ENCODE data around the gene MMP15. TPM values are rescaled to one million over a fixed set of nuclear protein-coding genes. Genes with fewer than 3 reads are reported as not detected.

MMP15 gene
- total RNA-seq, 1 donor from 2014 or later, result 5.2 TPM

DNA sequence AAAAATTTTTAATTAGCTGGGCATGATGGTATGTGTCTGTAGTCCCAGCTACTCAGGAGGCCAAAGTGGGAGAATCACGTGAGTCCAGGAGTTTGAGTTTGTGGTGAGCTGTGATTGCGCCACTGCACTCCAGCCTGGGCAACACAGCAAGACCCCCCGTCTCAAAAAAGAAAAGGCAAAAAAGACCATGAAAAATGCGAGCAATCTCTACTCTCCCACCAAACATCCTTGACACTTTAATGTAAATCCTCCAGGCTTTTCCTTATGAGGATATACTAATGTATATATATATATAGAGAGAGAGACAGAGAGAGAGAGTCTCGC lies 28.1 kb downstream of the MMP15 start:
- no peaks in the 10 kb centered on the region for H3K9me3 Mint-ChIP-seq (ENCODE audit: unreplicated experiment)
- H3K4me3 Mint-ChIP-seq (ENCODE audit: unreplicated experiment), result no peak overlapping the region
- no peak overlapping the region for H3K27ac Mint-ChIP-seq (ENCODE audit: unreplicated experiment)
- H3K36me3 Mint-ChIP-seq (ENCODE audit: unreplicated experiment), result no peaks in the 10 kb centered on the region
- TF ChIP-seq, protein P1, sequence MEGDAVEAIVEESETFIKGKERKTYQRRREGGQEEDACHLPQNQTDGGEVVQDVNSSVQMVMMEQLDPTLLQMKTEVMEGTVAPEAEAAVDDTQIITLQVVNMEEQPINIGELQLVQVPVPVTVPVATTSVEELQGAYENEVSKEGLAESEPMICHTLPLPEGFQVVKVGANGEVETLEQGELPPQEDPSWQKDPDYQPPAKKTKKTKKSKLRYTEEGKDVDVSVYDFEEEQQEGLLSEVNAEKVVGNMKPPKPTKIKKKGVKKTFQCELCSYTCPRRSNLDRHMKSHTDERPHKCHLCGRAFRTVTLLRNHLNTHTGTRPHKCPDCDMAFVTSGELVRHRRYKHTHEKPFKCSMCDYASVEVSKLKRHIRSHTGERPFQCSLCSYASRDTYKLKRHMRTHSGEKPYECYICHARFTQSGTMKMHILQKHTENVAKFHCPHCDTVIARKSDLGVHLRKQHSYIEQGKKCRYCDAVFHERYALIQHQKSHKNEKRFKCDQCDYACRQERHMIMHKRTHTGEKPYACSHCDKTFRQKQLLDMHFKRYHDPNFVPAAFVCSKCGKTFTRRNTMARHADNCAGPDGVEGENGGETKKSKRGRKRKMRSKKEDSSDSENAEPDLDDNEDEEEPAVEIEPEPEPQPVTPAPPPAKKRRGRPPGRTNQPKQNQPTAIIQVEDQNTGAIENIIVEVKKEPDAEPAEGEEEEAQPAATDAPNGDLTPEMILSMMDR (IDR thresholded peaks at IDR 0.05), result no peak
- H3K27me3 Mint-ChIP-seq (ENCODE audit: unreplicated experiment), result peaks cover 17% of the 10 kb centered on the region
- DNase-seq (ENCODE audit: extremely low spot score, unreplicated experiment), result no peak
- H3K4me1 Mint-ChIP-seq (ENCODE audit: unreplicated experiment), result no peaks in the 10 kb centered on the region

DNA sequence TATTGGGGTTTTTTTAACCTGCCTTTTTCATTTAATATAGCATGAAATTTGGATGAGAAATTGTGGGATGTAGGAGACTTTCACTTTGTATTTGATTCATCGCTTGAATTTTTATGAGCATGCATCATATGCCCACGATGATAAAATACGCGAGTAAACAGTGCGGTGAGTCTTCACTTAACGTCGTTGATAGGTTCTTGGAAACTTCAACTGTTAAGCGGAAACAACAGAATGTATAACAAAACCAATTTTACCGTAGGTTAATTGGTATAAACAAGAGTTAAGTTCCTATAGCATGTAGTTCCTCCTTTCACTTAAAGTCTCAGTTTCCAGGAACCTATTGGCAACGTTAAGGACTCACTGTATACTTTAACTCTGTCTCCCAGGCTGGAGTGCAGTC lies 28.7 kb downstream of the MMP15 start:
- no peak overlapping the region for H3K27ac Mint-ChIP-seq (ENCODE audit: unreplicated experiment)
- no peaks in the 10 kb centered on the region for H3K9me3 Mint-ChIP-seq (ENCODE audit: unreplicated experiment)
- H3K27me3 Mint-ChIP-seq (ENCODE audit: unreplicated experiment), result peaks cover 15% of the 10 kb centered on the region
- DNase-seq (ENCODE audit: extremely low spot score, unreplicated experiment), result no peak
- H3K36me3 Mint-ChIP-seq (ENCODE audit: unreplicated experiment), result no peaks in the 10 kb centered on the region
- no peaks in the 10 kb centered on the region for H3K4me1 Mint-ChIP-seq (ENCODE audit: unreplicated experiment)
- H3K4me3 Mint-ChIP-seq (ENCODE audit: unreplicated experiment), result no peak overlapping the region
- TF ChIP-seq, protein P1 (IDR thresholded peaks at IDR 0.05), result no peak

DNA sequence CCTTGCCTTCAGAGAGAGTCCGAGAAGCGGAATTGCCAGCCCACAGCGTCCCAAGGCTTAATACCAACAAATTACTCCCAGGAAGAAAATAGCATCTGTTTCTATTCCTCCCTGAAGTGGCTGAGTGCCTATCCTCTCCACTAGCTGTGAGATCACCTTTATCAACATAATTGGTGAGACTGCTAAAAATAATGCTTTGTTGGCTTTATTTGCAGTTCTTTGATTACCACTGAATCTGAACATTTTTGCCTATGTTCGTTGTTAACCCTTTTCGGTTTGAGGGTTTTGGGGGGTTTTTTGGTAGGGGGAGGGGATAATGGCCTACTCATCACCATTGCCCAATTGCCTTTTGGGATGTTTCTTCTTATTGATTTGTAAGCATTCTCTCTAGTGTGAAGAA lies 31.0 kb downstream of the MMP15 start:
- Mint-ChIP-seq H3K27ac (ENCODE audit: unreplicated experiment) (no peak overlapping the region), H3K27me3 (ENCODE audit: unreplicated experiment) (peaks cover 16% of the 10 kb centered on the region), H3K9me3 (ENCODE audit: unreplicated experiment) (no peaks in the 10 kb centered on the region), H3K36me3 (ENCODE audit: unreplicated experiment) (no peaks in the 10 kb centered on the region), H3K4me3 (ENCODE audit: unreplicated experiment) (no peak overlapping the region), H3K4me1 (ENCODE audit: unreplicated experiment) (no peaks in the 10 kb centered on the region)
- TF ChIP-seq, protein P1 (IDR thresholded peaks at IDR 0.05), result no peak
- no peak for DNase-seq (ENCODE audit: extremely low spot score, unreplicated experiment)

DNA sequence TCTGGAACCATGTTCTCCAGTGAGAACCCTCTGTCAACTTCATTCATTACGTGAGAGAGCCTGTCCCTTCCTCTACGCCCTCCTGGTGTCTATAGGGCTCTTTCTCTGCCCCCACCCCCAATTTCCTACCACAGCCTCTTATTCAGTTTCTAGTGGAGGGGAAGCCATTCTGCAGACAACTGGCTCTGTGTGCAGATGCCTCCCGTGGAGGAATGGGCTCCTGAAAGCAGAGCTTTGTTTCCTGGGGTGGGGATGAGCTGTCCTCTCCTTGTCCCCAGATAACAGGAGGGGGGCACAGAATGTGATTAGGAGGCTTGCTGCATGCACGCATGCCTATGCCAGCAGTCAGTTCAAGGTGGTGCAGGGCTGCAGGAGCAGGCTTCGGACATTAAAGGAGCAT lies 31.6 kb downstream of the MMP15 start:
- TF ChIP-seq, protein P1 (IDR thresholded peaks at IDR 0.05), result no peak
- no peaks in the 10 kb centered on the region for H3K9me3 Mint-ChIP-seq (ENCODE audit: unreplicated experiment)
- H3K27me3 Mint-ChIP-seq (ENCODE audit: unreplicated experiment), result peaks cover 16% of the 10 kb centered on the region
- no peak overlapping the region for H3K27ac Mint-ChIP-seq (ENCODE audit: unreplicated experiment)
- H3K36me3 Mint-ChIP-seq (ENCODE audit: unreplicated experiment), result no peaks in the 10 kb centered on the region
- no peak overlapping the region for H3K4me3 Mint-ChIP-seq (ENCODE audit: unreplicated experiment)
- DNase-seq (ENCODE audit: extremely low spot score, unreplicated experiment), result no peak
- H3K4me1 Mint-ChIP-seq (ENCODE audit: unreplicated experiment), result no peaks in the 10 kb centered on the region

DNA sequence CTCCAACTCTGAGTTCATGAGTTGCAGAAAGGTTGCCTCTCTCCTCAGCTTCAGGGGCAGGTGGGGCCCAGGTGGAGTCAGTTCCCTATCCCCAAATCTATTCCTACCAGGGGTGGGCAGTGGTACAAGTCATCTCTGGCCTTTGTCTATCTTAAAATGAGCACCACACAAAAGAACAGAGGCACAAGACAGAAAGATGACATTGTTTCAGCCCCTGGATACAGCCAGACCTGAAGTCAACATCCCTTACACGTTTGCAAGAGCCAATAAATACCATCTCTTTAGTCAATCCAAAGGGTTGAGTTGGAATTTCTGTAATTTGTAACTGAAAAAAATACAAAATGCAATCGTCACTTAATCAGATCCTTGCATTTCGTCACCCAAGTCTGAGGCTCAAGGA lies 32.2 kb downstream of the MMP15 start:
- Mint-ChIP-seq H3K27me3 (ENCODE audit: unreplicated experiment) (peaks cover 16% of the 10 kb centered on the region), H3K9me3 (ENCODE audit: unreplicated experiment) (no peaks in the 10 kb centered on the region), H3K27ac (ENCODE audit: unreplicated experiment) (no peak overlapping the region), H3K4me1 (ENCODE audit: unreplicated experiment) (no peaks in the 10 kb centered on the region), H3K4me3 (ENCODE audit: unreplicated experiment) (no peak overlapping the region), H3K36me3 (ENCODE audit: unreplicated experiment) (no peaks in the 10 kb centered on the region)
- TF ChIP-seq, protein P1 (IDR thresholded peaks at IDR 0.05), result no peak
- DNase-seq (ENCODE audit: extremely low spot score, unreplicated experiment), result no peak

All from osteocyte (in vitro differentiated cells).